GM08714 (cell line): Measurements from ENCODE around the gene NOP58.
"Not testable (repeated sequence)": the region's sequence is repeated elsewhere in the genome, so short reads cannot be mapped to it uniquely, and the experiment has no call there.

ENCODE experiments used
- H3K4me3 ChIP-seq: fragments of 200-500 bp; sonication (Bioruptor generic); 2 replicates; pipeline ENCODE4 v1.5.1; 2014; ENCODE audit warnings: mild to moderate bottlenecking, low read length, inconsistent platforms
- ZNF274 ChIP-seq: IDR thresholded peaks from 2 replicates; pipeline ENCODE4 v1.6.1; 2012; ENCODE audit warnings: mild to moderate bottlenecking, low read depth, low read length

NOP58 gene

DNA sequence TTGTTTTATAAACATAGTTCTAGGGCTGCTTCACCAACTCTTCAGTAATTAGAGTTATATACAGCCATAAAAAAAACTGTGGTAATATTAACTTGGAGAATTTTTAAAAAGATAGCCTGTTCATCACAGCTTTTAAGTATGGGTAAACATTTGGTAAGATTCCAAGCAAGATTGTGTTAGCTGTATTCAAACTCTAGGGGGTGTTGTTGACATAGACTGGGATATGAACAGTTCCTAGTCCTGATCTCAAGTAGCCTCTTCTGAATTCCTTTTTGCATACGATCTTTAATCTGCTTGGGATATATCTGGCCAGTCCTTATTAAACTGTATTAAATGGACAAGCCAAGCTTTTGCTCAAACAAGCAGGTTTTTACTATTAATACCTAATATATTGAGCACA lies 13.4 kb downstream of the NOP58 start:
- no peak for TF ChIP-seq ZNF274
- no peak overlapping the region for H3K4me3 ChIP-seq

DNA sequence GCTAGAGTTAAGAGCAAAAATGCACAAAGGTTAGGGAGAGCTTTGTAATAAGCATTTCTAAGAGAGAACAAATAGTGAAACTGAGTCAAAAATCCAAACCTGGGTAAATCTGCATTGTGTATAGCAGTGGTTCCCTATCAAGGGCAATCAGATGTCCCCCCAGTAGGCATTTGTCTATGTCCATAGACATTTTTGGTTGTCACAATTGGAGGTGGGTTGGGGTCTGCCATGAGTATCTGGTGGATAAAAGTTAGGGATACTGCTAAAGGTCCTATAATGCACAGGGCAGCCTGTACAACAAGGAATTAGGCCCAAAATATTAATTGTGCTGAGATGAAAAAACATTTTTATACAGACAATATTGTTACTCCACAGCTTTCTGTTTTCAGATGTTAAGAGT lies 21.0 kb downstream of the NOP58 start:
- H3K4me3 ChIP-seq, result no peak overlapping the region
- TF ChIP-seq ZNF274, result no peak

DNA sequence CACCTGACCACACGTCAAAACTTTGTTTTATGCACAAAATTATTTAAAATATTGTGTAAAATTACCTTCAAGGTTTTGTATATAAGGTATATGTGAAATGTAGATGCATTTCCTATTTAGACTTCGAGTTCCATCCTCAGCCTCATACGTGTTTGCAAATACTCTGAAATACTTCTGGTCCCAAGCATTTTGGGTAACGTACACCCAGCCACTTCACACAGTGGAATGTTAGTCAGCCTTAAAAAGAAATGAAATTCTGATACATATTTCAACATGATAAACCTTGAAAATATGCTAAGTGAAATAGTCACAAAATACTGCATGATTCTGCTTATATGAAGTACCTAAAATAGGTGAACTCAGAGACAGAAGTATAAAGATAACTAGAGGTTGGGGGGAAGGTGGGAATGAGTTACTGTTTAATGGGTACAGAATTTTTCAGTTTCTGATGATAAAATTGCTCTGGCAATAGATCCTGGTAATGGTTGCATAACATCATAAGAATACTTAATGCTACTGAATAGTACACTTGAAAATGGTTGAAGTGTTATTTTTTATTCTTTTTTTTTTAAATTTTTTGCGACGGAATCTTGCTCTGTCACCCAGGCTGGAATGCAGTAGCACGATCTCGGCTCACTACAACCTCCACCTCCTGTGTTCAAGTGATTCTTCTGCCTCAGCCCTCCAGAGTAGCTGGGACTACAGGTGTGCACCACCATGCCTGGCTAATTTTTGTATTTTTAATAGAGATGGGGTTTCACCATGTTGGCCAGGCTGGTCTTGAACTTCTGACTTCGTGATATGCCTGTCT lies 24.0 kb downstream of the NOP58 start:
- TF ChIP-seq ZNF274, result no peak
- H3K4me3 ChIP-seq, result no peak overlapping the region

DNA sequence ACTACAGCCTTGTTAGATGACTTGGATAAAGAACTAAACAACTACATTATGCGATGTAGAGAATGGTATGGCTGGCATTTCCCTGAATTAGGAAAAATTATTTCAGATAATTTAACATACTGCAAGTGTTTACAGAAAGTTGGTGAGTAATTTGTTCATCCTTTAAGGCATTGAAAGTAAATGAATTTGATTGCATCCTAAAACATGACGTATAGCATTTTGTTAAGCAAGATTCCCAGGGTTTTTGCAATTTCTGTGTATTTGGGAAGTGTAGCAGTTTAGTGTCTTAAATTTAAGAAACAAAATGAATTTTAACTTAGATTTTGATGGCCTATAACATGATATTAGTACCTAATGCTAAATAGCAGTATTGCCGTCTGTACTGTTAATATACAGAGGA lies 24.8 kb downstream of the NOP58 start:
- no peak overlapping the region for H3K4me3 ChIP-seq
- no peak for TF ChIP-seq ZNF274

GRCh38 chr2:202290970-202291369 lies 25.4 kb downstream of the NOP58 start:
- no peak overlapping the region for H3K4me3 ChIP-seq
- TF ChIP-seq ZNF274, result no peak

GRCh38 chr2:202299712-202300111 lies 34.1 kb downstream of the NOP58 start:
- H3K4me3 ChIP-seq, result no peak overlapping the region
- no peak for TF ChIP-seq ZNF274

GRCh38 chr2:202306034-202306433 lies 40.5 kb downstream of the NOP58 start:
- TF ChIP-seq ZNF274, result no peak
- H3K4me3 ChIP-seq, result no peak overlapping the region

DNA sequence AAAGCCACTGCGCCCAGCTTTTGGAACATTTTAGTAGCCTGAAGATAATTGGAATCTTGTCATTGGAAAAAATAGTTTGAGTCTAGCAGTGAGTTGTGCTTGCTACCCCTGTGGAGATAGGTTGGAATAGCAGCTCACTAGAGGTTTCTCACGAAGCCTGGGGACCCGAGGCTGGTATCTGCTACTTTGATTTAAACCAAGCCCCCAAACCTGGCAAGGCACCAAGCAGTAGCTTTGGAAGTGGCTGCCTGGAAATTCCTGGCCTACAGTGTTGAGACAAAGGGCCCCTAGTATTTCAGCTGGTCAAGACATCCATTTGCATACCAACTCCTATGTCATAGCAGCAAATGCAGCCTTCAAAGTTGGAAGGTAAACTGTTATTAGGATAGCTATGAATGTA lies 42.1 kb downstream of the NOP58 start:
- no peak for TF ChIP-seq ZNF274
- no peak overlapping the region for H3K4me3 ChIP-seq

DNA sequence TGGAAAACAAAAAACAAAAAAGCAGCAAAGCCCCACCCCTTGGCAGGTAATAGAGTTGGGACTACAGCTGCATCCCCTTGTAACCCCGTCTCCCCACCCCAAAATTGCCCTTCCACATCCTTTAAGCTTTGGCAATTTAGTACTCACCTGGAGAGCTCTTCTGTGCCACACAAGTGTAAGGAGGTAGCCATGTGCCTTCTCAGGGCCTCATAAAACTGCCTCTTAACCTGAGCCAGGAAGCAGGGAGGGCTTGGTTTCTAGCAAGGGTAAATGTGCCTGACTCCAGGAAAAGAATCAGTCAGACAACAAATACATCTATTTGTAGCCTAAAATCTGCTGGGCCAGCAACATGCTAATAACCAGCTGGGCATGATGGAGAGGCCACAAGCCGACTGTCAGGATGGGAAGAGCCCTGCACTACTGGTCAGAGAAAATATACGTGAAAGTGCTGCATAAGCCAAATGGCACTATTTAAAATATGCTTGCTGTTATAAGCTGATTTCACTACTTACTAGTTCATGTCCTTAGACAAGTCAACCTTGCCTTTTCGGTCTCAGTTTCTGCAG lies 46.3 kb downstream of the NOP58 start:
- no peak for TF ChIP-seq ZNF274

GRCh38 chr2:202314116-202314515 lies 48.6 kb downstream of the NOP58 start:
- H3K4me3 ChIP-seq, result no peak overlapping the region
- no peak for TF ChIP-seq ZNF274

More for the DNA sequence above, 46.3 kb downstream of the NOP58 start:
- no peak overlapping the region for H3K4me3 ChIP-seq

DNA sequence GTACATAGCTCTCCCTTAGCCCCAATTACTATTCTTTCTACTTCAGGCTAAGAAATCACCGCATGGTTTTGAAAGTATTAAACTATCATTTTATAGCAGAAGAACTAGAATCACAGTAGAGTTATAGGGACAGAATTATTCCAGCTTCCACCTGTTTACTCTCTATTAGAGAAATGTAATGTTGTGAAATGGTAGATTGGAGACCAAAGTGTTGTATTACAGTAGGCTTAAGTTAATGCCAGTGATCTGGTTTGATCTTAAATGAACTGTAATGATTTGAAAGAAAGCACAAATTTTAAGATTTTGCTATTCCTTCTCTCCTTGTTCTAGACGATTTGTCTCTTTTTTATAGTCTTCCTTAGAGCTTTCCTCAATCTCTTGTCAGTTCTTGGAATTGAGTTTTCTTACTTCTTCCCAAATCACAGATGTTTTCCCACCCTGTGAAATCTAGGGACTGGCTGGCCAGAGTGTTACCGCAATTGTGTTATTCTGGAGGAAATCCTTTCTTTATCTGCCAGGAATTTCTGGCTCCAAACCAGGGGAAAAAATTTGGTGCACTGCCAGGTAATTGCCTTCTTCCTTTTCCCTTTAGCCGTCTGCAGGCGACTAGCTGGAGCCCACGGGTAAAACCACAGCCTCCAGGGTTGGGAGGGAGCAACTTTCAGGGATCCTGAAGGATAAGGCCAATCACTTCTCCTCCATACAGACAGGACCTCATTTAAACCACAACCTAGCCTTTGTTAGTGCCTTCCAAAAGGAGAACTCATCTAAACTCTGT lies 51.7 kb downstream of the NOP58 start:
- no peak overlapping the region for H3K4me3 ChIP-seq
- no peak for TF ChIP-seq ZNF274

- H3K4me3 ChIP-seq, result not testable (repeated sequence)
Observed at GRCh38 chr2:202320362-202320761, 54.8 kb downstream of the NOP58 start.

DNA sequence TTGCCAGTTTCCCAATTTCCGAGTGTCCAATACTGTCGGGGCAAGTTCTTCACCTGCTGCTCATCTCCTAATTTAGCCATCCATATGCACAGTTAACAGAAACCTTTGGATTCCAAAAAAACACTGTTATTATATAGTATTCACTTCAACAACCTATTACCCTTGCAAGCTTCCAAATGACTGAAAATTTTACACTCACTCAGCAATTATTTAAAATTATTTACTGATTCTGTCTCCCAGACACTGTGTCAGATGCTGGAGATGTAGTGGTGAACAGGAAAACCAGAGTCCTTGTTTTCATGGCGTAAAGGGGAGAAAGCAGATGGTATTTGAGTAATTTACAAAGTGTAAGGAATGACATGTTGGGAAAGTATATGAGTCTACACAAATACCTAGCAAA lies 56.9 kb downstream of the NOP58 start:
- TF ChIP-seq ZNF274, result no peak
- H3K4me3 ChIP-seq, result no peak overlapping the region

DNA sequence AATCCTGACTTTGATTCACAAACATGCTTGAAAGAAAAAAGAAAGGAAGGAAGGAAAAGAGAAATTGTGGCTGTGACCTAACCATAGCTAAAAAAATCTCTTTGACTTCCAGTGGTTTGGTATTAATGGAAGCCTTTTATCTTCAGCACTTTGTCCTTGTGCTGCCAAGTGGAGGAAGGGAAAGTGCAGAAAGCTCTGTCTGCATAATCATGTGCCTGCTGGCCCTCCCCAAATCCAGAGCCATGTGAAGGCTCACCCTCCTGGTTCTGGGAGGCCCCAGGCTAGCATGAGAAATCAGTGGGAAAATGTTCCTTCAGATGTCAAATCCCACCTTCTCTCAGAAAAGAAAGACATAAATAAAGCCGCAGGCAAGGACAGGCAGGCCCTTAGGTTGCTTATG lies 62.3 kb downstream of the NOP58 start:
- no peak for TF ChIP-seq ZNF274
- no peak overlapping the region for H3K4me3 ChIP-seq

GRCh38 chr2:202335791-202336467 lies 70.4 kb downstream of the NOP58 start:
- H3K4me3 ChIP-seq, result no peak overlapping the region
- no peak for TF ChIP-seq ZNF274
